PC-9 (cell line): ENCODE data around the gene PRR7. TPM values are rescaled to one million over a fixed set of nuclear protein-coding genes. Genes with fewer than 3 reads are reported as not detected.
A peak's percentile ranks its signal among the peaks of the same experiment; 100 is the strongest.

Experiments
- BruUV-seq: library from RNA; stranded (reverse); fragments of 400-500 nt; replicated peaks from 2 replicates; lab custom pipeline; 2021; lab: Mats Ljungman, UMichigan
- CTCF ChIA-PET: fragments of 300-600 bp; sonication (Branson Sonifier 250); formaldehyde crosslinking; loops from one replicate; lab custom pipeline; 2022; ENCODE audit warnings: antibody characterized with exemption; lab: Charles Lee
- POLR2A ChIA-PET: fragments of 300-600 bp; sonication (Branson Sonifier 250); formaldehyde crosslinking; loops from one replicate; lab custom pipeline; 2022; ENCODE audit warnings: antibody characterized with exemption; ENCODE audit not compliant: unreplicated experiment; lab: Charles Lee
- DNase-seq, 2 experiments: peaks; one replicate each; pipeline versions ENCODE4 v3.0.0 to v3.0.0-alpha.2; 2015 to 2022; ENCODE audit warnings: mixed read lengths in 1 of 2
- H2AFZ ChIP-seq: fragments of 200-600 bp; sonication (generic); 2 replicates; pipeline ENCODE4 v1.8.1; 2017; ENCODE audit warnings: antibody characterized with exemption
- H3F3A ChIP-seq: fragments of 200-600 bp; sonication (generic); 2 replicates; pipeline ENCODE4 v1.8.1; 2017; ENCODE audit warnings: antibody characterized with exemption, mild to moderate bottlenecking, low read depth; ENCODE audit not compliant: insufficient read depth
- H3K27ac ChIP-seq: fragments of 200-600 bp; sonication (generic); 2 replicates; pipeline ENCODE4 v1.6.1; 2016; ENCODE audit warnings: mixed run types
- H3K27me3 ChIP-seq: fragments of 200-600 bp; sonication (generic); 2 replicates; pipeline ENCODE4 v1.6.1; 2016; ENCODE audit warnings: low read depth, mixed run types; ENCODE audit not compliant: insufficient read depth
- H3K36me3 ChIP-seq: fragments of 200-600 bp; sonication (generic); 2 replicates; pipeline ENCODE4 v1.6.1; 2016; ENCODE audit warnings: low read depth, mixed run types
- H3K4me1 ChIP-seq: fragments of 200-600 bp; sonication (generic); replicated peaks from 2 replicates; pipeline ENCODE4 v1.6.1; 2016; ENCODE audit warnings: mixed run types; ENCODE audit not compliant: insufficient read depth
- H3K4me2 ChIP-seq: fragments of 200-600 bp; sonication (generic); 2 replicates; pipeline ENCODE4 v1.6.1; 2017; ENCODE audit warnings: mixed run types
- H3K4me3 ChIP-seq: fragments of 200-600 bp; sonication (generic); 2 replicates; pipeline ENCODE4 v1.6.1; 2016; ENCODE audit warnings: mixed run types
- H3K79me2 ChIP-seq: fragments of 200-600 bp; sonication (generic); 2 replicates; pipeline ENCODE4 v1.6.1; 2017; ENCODE audit warnings: low read depth, mixed run types
- H3K9me2 ChIP-seq: fragments of 200-600 bp; sonication (generic); 2 replicates; pipeline ENCODE4 v1.8.1; 2017; ENCODE audit warnings: mild to moderate bottlenecking; ENCODE audit not compliant: insufficient read depth
- H3K9me3 ChIP-seq: fragments of 200-600 bp; sonication (generic); 2 replicates; pipeline ENCODE4 v1.8.1; 2016; ENCODE audit warnings: low read depth; ENCODE audit not compliant: insufficient read depth
- H4K20me1 ChIP-seq: fragments of 200-600 bp; sonication (generic); 2 replicates; pipeline ENCODE4 v1.8.1; 2017; ENCODE audit not compliant: insufficient read depth
- EZH2 ChIP-seq: fragments of 200-600 bp; sonication (generic); IDR thresholded peaks from 2 replicates; pipeline ENCODE4 v1.8.0; 2017; ENCODE audit warnings: antibody characterized with exemption, low read depth
- intact Hi-C: fragments of 100-400 bp; cut with micrococcal nuclease; formaldehyde crosslinking; loops from one replicate; pipeline ENCODE4 v1.10.0; 2022; ENCODE audit not compliant: unreplicated experiment
- total RNA-seq: library from RNA; stranded (reverse); gene quantifications from 2 replicates; pipeline ENCODE4 v1.2.3, GENCODE V29; 2021
- TF ChIP-seq, protein P1 (sequence below): fragments of 200-600 bp; sonication (generic); conservative IDR thresholded peaks from 2 replicates; pipeline ENCODE4 v1.6.1; 2017; ENCODE audit warnings: mixed run types, antibody characterized with exemption, mild to moderate bottlenecking, moderate library complexity

PRR7 gene
- total RNA-seq, 1 experiment from 2014 or later: 22.2 TPM

DNA sequence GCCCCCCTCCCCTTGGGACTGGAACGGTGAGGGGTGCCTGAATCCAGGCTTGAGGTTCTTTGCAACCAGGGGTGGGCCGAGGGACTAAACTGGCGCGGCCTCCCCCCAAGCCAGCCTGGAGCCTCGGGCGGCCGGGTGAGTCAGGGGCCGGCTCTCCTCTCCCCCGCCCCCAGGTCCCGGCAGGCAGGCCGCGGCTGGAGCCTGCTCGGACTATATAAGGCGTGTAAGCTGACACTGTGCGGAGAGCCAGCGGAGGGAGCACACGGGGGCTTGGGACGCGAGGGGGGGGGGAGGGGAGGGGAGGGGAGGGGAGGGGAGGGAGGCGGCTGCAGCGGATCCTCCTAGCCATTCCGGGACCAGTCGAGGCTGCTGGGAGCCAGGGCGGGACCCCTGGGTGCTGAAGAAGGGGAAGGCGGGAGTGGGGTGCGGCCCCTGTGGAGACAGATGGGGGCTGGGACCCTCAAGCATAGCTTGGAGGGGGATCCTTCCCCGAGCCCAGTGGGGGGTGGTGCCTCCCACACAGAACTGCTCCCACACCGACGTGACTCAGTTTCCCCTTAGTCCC lies 50.2 kb downstream of the PRR7 start:
- H3K4me2 ChIP-seq: peak overlapping the region; percentile 82
- peaks cover 36% of the 10 kb centered on the region for H3K79me2 ChIP-seq
- intact Hi-C loops: loop anchor here (1.0 to 5.0 kb wide), 5 partner anchors 19 to 365 kb away; partner anchors contain the start of genes DDX41 and NSD1
- H3K36me3 ChIP-seq: no peaks in the 10 kb centered on the region; the same call in 1 of the 2 replicates
- H3K9me2 ChIP-seq: no peaks in the 10 kb centered on the region
- H3K4me3 ChIP-seq: peak overlapping the region; percentile 85
- POLR2A ChIA-PET: interaction anchor here (0.5 to 1.0 kb wide), 11 partner anchors 16 to 392 kb away, joined by 3 to 13 read pairs (median 5); partner anchors contain the start of gene GRK6
- no TSS peak for BruUV-seq
- TF ChIP-seq, protein P1, sequence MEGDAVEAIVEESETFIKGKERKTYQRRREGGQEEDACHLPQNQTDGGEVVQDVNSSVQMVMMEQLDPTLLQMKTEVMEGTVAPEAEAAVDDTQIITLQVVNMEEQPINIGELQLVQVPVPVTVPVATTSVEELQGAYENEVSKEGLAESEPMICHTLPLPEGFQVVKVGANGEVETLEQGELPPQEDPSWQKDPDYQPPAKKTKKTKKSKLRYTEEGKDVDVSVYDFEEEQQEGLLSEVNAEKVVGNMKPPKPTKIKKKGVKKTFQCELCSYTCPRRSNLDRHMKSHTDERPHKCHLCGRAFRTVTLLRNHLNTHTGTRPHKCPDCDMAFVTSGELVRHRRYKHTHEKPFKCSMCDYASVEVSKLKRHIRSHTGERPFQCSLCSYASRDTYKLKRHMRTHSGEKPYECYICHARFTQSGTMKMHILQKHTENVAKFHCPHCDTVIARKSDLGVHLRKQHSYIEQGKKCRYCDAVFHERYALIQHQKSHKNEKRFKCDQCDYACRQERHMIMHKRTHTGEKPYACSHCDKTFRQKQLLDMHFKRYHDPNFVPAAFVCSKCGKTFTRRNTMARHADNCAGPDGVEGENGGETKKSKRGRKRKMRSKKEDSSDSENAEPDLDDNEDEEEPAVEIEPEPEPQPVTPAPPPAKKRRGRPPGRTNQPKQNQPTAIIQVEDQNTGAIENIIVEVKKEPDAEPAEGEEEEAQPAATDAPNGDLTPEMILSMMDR: no peak
- no peak for TF ChIP-seq EZH2
- no peaks in the 10 kb centered on the region for H3K9me3 ChIP-seq
- H3F3A ChIP-seq: peaks cover 39% of the 10 kb centered on the region; the same call in 1 of the 2 replicates
- H4K20me1 ChIP-seq: no peaks in the 10 kb centered on the region
- H3K27ac ChIP-seq: peak overlapping the region; percentile 65
- CTCF ChIA-PET: interaction anchor here (0.6 to 1.7 kb wide), 8 partner anchors 10 to 429 kb away, joined by 3 to 12 read pairs (median 4); no protein-coding TSS in a partner anchor
- peak; percentile 78 to 89 for DNase-seq
- H3K27me3 ChIP-seq: no peaks in the 10 kb centered on the region
- peaks cover 41% of the 10 kb centered on the region for H3K4me1 ChIP-seq
- peak overlapping the region; percentile 61; the same call in 1 of the 2 replicates for H2AFZ ChIP-seq

DNA sequence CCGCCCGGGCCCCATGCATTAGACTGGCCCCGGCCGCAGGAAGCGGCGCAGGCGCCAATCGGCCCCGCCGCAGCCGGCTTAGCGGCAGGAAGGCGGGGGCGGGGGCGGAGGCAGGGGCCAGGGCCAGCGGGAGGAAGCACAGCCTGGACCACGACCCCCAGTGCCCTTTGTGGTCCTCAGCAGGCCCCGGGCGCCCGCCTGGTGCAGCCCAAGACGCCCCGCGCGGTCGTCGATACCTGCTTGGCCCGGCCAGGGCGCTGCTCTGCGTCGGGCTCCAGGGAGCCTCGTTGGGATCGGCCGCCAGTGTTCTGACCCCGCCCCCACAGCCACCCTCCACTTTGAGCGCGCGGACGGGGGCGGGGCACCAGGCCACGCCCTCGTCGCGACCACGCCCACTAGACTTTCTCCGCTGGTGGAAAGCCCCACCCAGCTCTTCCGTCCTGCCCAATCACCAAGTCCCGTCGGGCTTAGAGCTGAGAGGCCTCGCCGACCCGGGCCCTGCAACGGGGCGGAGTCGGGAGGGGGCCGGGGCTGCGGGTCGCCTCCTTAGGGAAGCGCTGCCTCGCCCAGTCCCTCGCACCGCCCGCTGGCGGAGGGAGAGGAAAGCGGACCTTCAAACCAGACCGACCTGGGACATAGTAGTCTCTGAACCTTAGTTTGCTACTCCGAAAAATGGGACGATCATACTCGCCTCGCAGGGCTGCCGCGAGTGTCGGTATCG lies 50.8 kb downstream of the PRR7 start, which contains the start of gene PDLIM7:
PDLIM7 (minus strand) TSS at position 313 of the 721 bp plus-strand sequence. CDS start 1,092 bp downstream, outside the sequence.
- Histone ChIP-seq H3K9me3 (no peaks in the 10 kb centered on the region), H3K36me3 (no peaks in the 10 kb centered on the region; the same call in 1 of the 2 replicates), H3K27ac (peak within 1 kb of the TSS; percentile 65), H3K79me2 (peaks cover 33% of the 10 kb centered on the region), H3K27me3 (no peaks in the 10 kb centered on the region), H4K20me1 (no peaks in the 10 kb centered on the region), H3K4me2 (peak within 1 kb of the TSS; percentile 82), H3K9me2 (no peaks in the 10 kb centered on the region), H3K4me1 (peaks cover 41% of the 10 kb centered on the region), H3F3A (peaks cover 42% of the 10 kb centered on the region; the same call in 1 of the 2 replicates), H2AFZ (peak within 1 kb of the TSS; percentile 61; the same call in 1 of the 2 replicates), H3K4me3 (peak within 1 kb of the TSS; percentile 85)
- BruUV-seq: no TSS peak
- CTCF ChIA-PET: interaction anchor here (0.6 to 1.4 kb wide), 6 partner anchors 40 to 410 kb away, joined by 3 to 12 read pairs (median 4); no protein-coding TSS in a partner anchor
- intact Hi-C loops: loop anchor here (1.0 to 5.0 kb wide), 5 partner anchors 19 to 365 kb away; partner anchors contain the start of genes DDX41 and NSD1
- POLR2A ChIA-PET: interaction anchor here (0.5 to 1.0 kb wide), 17 partner anchors 17 to 1603 kb away, joined by 3 to 13 read pairs (median 5); partner anchors contain the start of genes DDX41 and GRK6
- peak; percentile 88 to 99 for DNase-seq
- TF ChIP-seq, protein P1: no peak
- no peak for TF ChIP-seq EZH2
